ENCODE data around the gene PDK4. TPM values are rescaled to one million over a fixed set of nuclear protein-coding genes. Genes with fewer than 3 reads are reported as not detected.

Gene PDK4
- total RNA-seq, 1 donor from 2014 or later: 105 TPM

Other genes with a start within 250 kb of the PDK4 start
- gene PON3, start 200.1 kb downstream of the PDK4 start, total RNA-seq: 0.85 and 0.93 TPM in 2 replicates
- 203 and 207 TPM in 2 replicates for gene PON2, start 161.5 kb downstream of the PDK4 start, total RNA-seq
- not detected in 2 replicates for gene ASB4, start 110.6 kb downstream of the PDK4 start, total RNA-seq
- 12.0 and 15.1 TPM in 2 replicates for gene DYNC1I1, start 176.0 kb upstream of the PDK4 start, total RNA-seq

Measured in dermis blood vessel endothelial cell (primary cell).